Astrocyte of the cerebellum (primary cell): ENCODE measurements around the gene LRRK1.
"Not testable (repeated sequence)": the region's sequence is repeated elsewhere in the genome, so short reads cannot be mapped to it uniquely, and the experiment has no call there.

Experiments used
- DNase-seq: peaks from one replicate; pipeline ENCODE4 v3.0.0-alpha.2; 2011; ENCODE audit warnings: low read depth
- H3K4me3 ChIP-seq: 2 replicates; pipeline ENCODE4 v1.5.1; 2011; ENCODE audit warnings: mild to moderate bottlenecking, low read depth, low read length, moderate library complexity
- in situ Hi-C: cut with HindIII; loops from 2 replicates; pipeline ENCODE4 v1.10.0; 2017; ENCODE audit warnings: low sequenced_read_pairs
- TF ChIP-seq, protein P1 (sequence below): IDR thresholded peaks from 2 replicates; pipeline ENCODE4 v1.5.1; 2012; ENCODE audit warnings: low read length, low read depth, moderate library complexity, mild to moderate bottlenecking; ENCODE audit errors: missing control alignments

The LRRK1 gene

DNA sequence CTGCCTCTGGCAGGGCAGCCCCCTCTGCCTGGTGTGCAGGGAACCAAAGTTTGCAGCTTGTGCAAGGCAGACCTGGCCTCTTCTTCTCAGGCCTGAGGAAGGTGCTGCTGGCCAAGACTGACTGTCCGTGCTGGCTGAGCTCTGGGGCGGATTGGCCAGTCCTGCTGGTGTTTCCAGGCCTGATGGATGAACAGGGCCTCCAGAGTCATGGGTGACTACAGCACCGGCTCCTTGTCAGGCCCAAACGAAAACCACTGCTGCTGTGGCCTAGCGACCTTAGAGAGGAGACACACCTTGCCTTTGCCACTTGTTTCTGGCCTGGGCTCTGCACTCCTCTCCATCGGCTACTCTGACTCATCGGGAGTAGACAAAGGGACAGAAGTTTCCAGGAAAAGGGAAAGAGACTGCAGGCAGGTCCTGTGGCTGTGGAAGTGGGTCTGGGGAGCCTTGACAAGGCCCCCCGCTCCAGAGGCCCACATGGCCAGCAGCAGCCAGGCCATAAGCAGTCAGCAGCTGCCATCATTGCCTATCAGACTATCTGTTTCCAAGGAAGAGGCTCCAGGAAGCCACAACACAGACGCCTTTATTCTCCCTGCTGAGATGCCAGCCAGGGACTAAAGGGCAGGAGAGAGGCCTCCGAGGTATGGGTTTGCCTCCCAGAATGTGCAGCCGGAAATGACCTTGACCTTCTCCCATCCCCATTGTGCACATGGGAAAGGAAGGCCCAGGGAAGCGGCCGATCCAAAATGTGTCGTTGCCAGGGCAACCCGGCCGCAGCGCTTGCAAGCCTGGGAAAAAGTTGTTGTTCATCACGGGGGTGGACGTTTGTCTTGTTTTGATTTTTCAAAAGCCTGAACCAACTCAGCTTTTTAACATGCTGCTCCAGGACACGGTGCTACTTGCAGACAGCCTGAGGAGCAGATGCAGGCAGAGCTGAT is 172.2 kb downstream of the LRRK1 start:
- in situ Hi-C loops, result loop anchor here (5.0 kb wide), 1 partner anchor 151 kb away; no protein-coding TSS in a partner anchor
- TF ChIP-seq, protein P1, sequence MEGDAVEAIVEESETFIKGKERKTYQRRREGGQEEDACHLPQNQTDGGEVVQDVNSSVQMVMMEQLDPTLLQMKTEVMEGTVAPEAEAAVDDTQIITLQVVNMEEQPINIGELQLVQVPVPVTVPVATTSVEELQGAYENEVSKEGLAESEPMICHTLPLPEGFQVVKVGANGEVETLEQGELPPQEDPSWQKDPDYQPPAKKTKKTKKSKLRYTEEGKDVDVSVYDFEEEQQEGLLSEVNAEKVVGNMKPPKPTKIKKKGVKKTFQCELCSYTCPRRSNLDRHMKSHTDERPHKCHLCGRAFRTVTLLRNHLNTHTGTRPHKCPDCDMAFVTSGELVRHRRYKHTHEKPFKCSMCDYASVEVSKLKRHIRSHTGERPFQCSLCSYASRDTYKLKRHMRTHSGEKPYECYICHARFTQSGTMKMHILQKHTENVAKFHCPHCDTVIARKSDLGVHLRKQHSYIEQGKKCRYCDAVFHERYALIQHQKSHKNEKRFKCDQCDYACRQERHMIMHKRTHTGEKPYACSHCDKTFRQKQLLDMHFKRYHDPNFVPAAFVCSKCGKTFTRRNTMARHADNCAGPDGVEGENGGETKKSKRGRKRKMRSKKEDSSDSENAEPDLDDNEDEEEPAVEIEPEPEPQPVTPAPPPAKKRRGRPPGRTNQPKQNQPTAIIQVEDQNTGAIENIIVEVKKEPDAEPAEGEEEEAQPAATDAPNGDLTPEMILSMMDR, result no peak
- peak; percentile 64 for DNase-seq
- no peak overlapping the region for H3K4me3 ChIP-seq

DNA sequence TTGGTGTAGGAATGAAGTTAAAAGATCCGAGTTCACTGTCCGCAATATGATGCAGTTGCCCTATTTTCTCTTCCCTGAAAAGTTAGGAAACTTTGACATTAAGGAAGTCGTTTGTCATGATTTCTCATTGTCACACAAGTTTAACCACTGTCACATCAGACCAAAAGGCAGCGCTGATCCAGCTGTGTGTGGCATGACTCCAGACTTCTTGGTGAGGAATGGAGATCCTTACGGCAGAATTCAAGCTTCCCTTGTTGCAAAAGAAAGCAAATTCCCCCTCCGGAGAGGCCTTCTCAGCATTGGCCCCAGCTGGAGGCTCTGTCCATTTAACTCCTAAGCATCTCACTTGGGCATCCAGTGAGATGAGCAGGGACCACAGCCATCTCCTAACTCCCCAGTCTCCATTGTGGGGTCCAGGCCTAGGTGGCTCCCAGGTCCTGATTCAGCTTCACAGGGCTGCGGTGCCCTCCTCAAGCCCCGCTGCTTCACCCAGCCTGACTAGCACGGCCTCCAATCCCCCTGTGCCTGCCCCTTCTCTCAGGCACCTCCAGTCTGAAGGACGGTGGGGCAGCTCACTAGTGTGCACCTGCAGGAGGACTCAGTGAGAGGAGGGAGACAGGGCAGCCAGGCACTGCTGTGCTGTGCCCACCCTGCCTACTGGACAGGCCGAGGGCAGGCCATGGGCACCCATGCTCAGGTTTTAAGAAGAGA is 173.2 kb downstream of the LRRK1 start:
- no peak overlapping the region for H3K4me3 ChIP-seq
- TF ChIP-seq, protein P1, result no peak
- no peak for DNase-seq
- in situ Hi-C loops, result loop anchor here (5.0 kb wide), 1 partner anchor 150 kb away; no protein-coding TSS in a partner anchor

- TF ChIP-seq, protein P1, result no peak
- H3K4me3 ChIP-seq, result no peak overlapping the region
- in situ Hi-C loops, result loop anchor here (5.0 kb wide), 1 partner anchor 149 kb away; no protein-coding TSS in a partner anchor
- DNase-seq, result no peak
Observed at GRCh38 chr15:101092867-101093202, 173.7 kb downstream of the LRRK1 start.

DNA sequence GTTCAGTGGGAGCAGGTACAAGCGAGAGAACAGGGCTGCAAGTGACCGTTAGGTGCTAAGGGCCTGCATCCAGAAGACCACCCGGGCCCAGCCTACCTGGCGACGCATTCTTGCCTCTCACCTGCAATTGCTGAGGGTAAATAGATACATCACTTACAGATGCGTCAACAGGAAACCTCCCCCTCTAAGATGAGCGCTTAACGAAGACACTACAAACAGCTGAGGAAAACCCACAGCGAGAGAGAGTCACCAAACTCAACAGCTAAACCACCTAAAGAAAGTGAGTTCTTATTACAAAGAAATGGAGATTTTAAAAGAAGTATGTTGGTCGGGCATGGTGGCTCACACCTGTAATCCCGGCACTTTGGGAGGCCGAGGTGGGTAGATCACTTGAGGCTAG is 174.8 kb downstream of the LRRK1 start:
- no peak overlapping the region for H3K4me3 ChIP-seq
- in situ Hi-C loops, result loop anchor here (5.0 kb wide), 1 partner anchor 148 kb away; no protein-coding TSS in a partner anchor
- DNase-seq, result no peak
- TF ChIP-seq, protein P1, result no peak

- in situ Hi-C loops, DNase-seq, H3K4me3 ChIP-seq: not testable (repeated sequence)
Observed at GRCh38 chr15:101095796-101096406, 176.7 kb downstream of the LRRK1 start.

DNA sequence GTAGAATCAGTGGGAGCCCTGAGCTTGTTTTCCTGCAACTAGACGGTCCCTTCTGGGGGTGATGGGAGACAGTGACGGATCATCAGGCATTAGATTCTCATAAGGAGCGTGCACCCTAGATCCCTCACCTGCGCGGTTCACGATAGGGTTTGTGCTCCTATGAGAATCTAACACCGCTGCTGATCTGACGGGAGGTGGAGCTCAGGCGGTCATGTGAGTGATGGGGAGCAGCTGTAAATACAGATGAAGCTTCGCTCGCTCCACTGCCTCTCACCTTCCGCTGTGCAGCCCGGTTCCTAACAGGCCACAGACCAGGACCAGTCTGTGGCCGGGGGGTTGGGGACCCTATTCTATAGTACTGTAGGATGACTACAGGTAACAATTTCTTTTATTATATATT is 178.0 kb downstream of the LRRK1 start:
- in situ Hi-C loops, result no loop called here
- no peak for DNase-seq
- no peak overlapping the region for H3K4me3 ChIP-seq
- TF ChIP-seq, protein P1, result no peak

- H3K4me3 ChIP-seq, result no peak overlapping the region
- in situ Hi-C loops, result no loop called here
- TF ChIP-seq, protein P1, result no peak
- DNase-seq, result no peak
Observed at GRCh38 chr15:101099183-101099582, 180.0 kb downstream of the LRRK1 start.
